Gastrocnemius medialis (tissue), 4 donors: ENCODE measurements around the gene STRN.

Experiments
- CTCF ChIP-seq, 5 experiments: fragments of 450-650 bp in 3 of 5; fragments of 200-600 bp in 2 of 5; sonication (generic) in 2 of 5; IDR thresholded peaks in 4 of 5; conservative IDR thresholded peaks in 1 of 5; 1 replicate in 4 of 5; 2 replicates in 1 of 5; pipeline ENCODE4 v1.5.1; 2016 to 2019; ENCODE audit warnings: antibody characterized with exemption in 5 of 5, mild to moderate bottlenecking in 3 of 5, moderate library complexity in 3 of 5
- POLR2A ChIP-seq, 2 donors: fragments of 450-650 bp; IDR thresholded peaks; one replicate each; pipeline ENCODE4 v1.6.1; 2017; ENCODE audit warnings: antibody characterized with exemption in 2 of 2, mild to moderate bottlenecking in 2 of 2, moderate library complexity in 2 of 2

- TF ChIP-seq CTCF (IDR thresholded peaks at IDR 0.05 in 4 of 5, conservative IDR thresholded peaks at IDR 0.05 in 1 of 5) (no peak), POLR2A (IDR thresholded peaks at IDR 0.05) (no peak)
Observed at GRCh38 chr2:36801088-36801487, 165.2 kb downstream of the STRN start.
